Measurements from ENCODE around the gene COPG2. TPM values are rescaled to one million over a fixed set of nuclear protein-coding genes. Genes with fewer than 3 reads are reported as not detected.
"Not testable (repeated sequence)": the region's sequence is repeated elsewhere in the genome, so short reads cannot be mapped to it uniquely, and the experiment has no call there.

COPG2 gene
- polyA plus RNA-seq, 12 donors = 19.8 to 273 (median 42.8) TPM

GRCh38 chr7:130566898-130567280 lies 101.7 kb downstream of the COPG2 start:
- DNase-seq = no peak

DNA sequence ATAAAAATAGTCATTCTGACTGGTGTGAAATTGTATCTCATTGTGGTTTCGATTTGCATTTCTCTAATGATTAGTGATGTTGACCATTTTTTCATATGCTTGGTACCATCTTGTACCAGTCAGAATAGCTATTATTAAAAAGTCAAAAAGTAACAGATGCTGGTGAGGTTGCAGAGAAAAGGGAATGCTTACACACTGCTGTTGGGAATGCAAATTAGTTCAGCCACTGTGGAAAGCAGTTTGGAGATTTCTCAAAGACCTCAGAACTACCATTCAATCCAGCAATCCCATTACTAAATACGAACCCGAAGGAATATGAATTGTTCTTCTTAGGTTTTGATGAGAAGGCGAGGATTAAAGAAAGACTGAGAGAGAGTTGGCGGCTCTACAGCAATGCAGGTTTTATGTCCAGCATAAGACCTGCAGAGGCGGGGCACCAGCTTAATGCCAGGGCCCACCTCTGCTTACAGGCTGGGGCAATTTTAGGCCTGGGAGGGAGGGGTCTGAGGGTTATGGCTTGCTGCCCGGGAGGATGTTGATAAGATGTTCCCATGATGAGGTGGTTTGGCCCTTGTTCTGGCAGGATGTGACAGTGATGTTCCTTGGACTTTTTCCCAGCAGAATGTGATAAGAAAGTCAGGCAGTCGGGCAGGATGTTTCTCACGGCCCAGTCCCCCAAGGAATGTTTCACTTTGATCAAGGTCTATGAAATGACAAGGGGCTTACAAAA lies 102.2 kb downstream of the COPG2 start:
- no peak for DNase-seq

GRCh38 chr7:130560972-130561371 lies 107.6 kb downstream of the COPG2 start:
- no peak for DNase-seq

- DNase-seq = no peak
Observed at GRCh38 chr7:130559184-130559583, 109.4 kb downstream of the COPG2 start.

- DNase-seq = no peak
Observed at GRCh38 chr7:130554481-130554880, 114.1 kb downstream of the COPG2 start.

DNA sequence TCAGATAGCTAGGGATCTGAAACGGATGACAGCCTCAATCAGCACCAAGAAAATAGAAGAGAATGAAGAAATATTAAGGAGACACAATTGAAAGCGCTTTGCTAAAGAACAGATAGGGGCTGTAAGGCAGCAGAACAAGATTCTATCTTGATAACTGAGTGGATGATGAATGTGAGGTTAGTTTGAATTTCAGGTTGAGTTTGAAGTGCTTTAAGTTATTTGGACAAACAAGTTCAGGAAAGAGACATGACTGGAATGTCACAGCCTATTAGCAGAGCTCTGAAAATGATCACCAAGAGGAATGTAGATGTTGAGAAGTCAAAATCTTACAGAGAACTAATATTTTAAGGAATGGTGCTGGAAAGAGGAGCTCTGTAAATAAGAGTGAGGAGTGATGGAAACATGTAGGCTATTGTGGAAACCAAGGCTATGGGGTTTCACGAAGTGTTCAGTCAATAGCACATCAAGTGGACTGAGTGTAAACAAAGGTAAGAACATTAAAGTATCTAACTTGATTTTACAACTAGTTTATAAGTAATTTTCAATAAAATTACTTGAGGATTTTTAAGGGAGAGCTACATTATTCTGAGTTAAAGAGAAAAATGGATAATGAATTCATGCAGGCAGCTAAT lies 115.0 kb downstream of the COPG2 start:
- DNase-seq = no peak

- no peak for DNase-seq
Observed at GRCh38 chr7:130544356-130544755, 124.2 kb downstream of the COPG2 start.

GRCh38 chr7:130543487-130544010 lies 125.0 kb downstream of the COPG2 start:
- no peak for DNase-seq

DNA sequence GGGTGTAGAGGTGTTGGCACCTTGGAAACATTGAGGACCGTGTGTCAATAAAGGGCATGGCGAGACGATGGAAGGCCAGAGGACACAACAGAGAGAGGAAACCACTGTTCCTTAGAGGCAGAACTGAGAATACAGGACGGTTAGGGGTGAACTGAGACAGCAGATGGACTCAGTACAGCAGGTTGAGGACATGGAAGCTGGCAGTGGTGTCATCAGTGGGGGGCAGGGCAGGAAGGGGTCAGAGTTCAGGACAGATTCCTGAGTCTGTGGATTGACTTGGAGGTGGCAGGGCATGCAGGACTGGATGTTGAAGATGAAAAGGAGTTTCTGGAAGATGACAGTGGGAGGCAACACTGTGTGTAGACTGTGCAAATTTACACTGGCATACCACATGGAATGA lies 126.3 kb downstream of the COPG2 start:
- DNase-seq = not testable (repeated sequence)

DNA sequence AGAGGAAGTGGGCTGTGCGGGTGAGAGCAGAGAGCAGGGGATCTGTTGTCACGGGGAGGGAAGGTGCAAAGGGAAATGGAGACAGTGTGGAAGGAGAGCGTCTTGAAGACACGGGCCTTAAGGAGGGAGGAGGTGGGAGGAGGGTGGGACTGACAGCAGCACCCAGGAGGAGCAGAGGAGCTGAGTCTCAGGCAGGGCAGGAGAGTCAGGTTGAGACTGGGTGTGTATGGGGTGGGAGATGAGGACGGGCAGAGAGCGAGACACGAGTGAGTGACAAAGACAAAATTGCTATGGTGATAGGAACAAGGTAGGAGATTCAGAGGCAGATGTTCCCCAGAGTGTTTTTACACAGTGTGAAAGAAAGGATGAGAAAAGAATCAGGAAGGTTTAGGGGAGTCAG lies 127.3 kb downstream of the COPG2 start:
- not testable (repeated sequence) for DNase-seq

- DNase-seq = not testable (repeated sequence)
Observed at GRCh38 chr7:130537894-130538293, 130.7 kb downstream of the COPG2 start.

- DNase-seq = no peak
Observed at GRCh38 chr7:130529417-130529816, 139.1 kb downstream of the COPG2 start.

- not testable (repeated sequence) for DNase-seq
Observed at GRCh38 chr7:130527752-130528355, 140.7 kb downstream of the COPG2 start.

DNA sequence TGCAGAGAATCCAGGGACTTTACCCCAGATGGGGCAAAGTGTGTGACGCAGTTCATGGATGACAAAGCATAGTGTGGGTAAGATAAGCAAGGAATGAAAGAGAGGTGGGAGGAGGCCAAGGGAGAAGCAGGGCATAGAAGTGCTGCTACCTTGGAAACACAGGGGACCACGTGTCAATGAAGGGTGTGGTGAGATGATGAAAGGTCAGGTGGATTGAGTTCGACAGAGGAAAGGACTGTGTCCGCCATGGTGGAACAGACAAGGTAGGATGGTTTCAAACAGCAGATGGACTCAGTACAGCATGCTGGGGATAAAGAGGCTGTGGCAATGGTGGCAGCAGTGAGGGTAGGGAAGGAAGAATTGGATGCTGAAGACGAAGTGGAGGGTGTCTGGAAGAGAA lies 143.9 kb downstream of the COPG2 start:
- DNase-seq = no peak

DNA sequence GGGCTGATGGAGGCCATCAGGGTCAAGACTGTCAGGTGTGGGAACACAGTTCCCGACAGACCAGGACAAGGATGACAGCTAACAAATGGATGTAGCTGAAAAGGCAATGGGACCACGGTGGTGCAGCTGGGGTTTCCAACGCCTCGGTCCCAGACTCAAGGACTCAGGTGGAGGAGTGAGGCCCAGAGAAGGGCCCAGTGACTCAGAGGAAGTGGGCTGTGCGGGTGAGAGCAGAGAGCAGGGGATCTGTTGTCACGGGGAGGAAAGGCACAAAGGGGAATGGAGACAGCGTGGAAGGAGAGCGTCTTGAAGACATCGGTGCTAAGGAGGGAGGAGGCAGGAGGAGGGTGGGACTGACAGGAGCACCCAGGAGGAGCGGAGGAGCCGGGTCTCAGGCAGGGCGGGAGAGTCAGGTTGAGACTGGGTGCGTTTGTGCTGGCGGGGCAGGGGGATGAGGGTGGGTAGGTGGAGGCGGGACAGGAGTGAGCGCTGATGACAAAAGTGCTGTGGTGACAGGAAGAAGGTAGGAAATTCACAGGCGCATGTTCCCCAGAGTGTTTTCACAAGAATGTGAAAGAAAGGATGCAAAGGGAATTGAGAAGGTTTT lies 144.9 kb downstream of the COPG2 start:
- DNase-seq = not testable (repeated sequence)

GRCh38 chr7:130521258-130521951 lies 147.1 kb downstream of the COPG2 start:
- no peak for DNase-seq

GRCh38 chr7:130515315-130516040 lies 153.1 kb downstream of the COPG2 start:
- no peak for DNase-seq

- no peak for DNase-seq
Observed at GRCh38 chr7:130513447-130513846, 155.1 kb downstream of the COPG2 start.

GRCh38 chr7:130512038-130512437 lies 156.5 kb downstream of the COPG2 start:
- not testable (repeated sequence) for DNase-seq

GRCh38 chr7:130506358-130506757 lies 162.2 kb downstream of the COPG2 start:
- DNase-seq = no peak

GRCh38 chr7:130505753-130506152 lies 162.8 kb downstream of the COPG2 start:
- no peak for DNase-seq

Measured in muscle of arm (tissue), 12 donors.